ENCODE results near the gene TIMM10.

The TIMM10 gene, protein sequence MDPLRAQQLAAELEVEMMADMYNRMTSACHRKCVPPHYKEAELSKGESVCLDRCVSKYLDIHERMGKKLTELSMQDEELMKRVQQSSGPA

DNA sequence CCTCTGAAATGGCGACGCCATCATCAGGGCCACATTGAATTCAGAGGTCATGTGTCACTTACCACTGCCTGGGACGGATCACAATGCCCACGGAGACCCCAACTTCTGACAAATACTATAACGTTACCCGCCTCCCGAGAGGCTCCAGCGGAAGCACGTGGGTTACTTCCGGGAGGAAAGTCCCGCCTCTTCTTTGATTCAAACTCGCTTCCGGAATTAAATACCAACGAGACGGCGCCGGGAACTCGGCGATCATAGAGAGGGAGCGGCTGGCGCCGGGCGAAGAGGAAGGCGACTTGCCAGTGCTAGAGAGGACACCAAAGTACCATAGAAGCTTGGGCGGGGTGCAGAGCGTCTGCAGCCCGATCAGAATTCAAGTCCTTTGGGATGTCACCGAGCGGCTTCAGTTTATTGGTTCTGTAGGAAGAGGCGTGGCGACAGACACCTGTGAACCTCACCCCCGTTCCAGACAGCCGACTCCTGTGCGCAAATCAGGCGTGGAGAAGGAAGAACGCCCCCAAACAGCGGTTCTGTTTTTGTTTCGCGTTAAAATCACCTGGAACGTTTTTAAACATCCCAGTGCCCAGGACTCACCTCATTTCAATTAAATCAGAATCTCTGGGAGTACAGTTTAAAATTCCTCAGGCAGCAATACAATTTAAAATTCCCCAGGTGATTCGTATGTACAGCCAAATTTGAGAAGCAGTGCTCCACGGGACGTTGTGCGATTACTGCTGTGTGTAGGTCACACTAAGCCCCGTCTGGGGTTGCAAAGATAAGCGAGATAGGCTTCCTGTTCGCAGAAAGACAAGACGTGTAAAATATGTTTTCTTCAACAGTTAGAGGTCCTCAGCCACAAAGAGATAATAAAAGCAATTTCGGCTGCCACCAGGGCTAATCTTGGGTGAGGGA is at the start of gene TIMM10:
Gene TIMM10 (minus strand): TSS at position 159 of the 912 bp plus-strand sequence. CDS start 565 bp downstream, outside the sequence.
- DNase-seq (ENCODE audit: low spot score) = peak; percentile 90

GRCh38 chr11:57574061-57574460 is 43.5 kb upstream of the TIMM10 start:
- DNase-seq (ENCODE audit: low spot score) = no peak

GRCh38 chr11:57571606-57572005 is 41.1 kb upstream of the TIMM10 start:
- DNase-seq (ENCODE audit: low spot score) = no peak

DNA sequence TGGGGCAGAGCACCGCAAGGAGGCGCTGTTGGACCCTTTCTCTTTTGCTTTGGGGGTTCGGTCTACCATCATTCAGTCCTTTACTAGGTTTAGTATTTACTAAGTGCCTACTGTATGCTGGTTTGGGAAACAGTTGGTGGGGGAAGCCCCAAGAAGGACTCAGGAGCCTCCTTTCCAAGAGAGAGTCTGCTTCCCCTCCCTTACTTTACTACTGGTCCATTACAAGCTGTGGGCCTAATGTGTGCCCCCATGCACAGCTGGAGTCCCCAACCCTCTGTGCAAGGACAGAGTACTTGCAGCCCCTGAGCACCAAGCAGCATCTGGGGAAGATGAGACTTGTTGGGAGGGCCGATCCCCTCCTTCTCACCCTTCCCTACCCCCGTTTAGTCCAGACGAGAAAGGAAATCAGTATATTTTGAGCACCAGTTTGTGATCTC is 37.8 kb upstream of the TIMM10 start:
- no peak for DNase-seq (ENCODE audit: low spot score)

DNA sequence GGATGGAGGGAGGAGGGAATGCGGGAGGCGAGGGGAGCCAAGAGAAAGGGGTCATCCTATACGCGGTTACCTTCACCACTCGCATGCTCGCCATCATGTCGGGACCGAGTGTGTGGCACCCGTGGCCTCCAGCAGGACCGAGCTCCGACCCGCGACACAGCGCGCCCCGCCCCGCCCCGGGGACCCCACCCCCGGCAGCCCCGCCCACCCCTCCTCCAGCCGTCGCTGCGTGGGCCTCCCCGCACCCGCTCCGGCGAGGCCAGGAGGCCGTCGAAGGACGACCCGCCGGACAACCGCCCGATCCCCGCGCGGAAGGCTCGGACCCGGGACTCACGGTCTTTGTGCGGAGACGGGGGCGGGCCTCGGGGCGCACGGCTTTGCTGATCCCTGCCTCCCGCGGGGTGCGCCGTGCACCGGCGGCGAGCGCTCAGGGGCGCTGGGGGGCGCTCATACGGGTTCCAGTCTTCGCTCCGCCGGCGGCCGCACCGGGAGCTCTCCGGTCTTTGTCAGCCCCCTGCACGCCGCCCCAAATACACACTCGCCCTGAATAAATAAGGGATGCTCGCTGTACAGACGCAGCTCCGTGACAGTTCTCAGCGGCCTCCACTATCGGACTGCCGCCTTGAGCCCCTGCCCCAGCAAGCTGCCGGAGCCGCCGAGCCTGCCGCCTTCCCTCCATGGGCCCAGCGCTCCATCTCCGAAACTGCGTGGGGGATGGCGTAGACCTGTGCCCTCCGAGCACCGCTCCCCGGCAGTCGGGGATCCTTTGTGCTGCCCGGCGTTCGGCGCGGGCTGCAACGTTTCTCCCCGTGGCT is 37.2 kb upstream of the TIMM10 start, which contains the start of gene UBE2L6:
Gene UBE2L6 (minus strand): TSS at position 158 of the 815 bp plus-strand sequence. CDS start 61 bp downstream, at position 97.
- DNase-seq (ENCODE audit: low spot score) = peak; percentile 89

- DNase-seq (ENCODE audit: low spot score) = peak; percentile 49
These were observed 36.5 kb upstream of the TIMM10 start for GRCh38 chr11:57566905-57567514.

GRCh38 chr11:57566005-57566904 is 35.7 kb upstream of the TIMM10 start:
- DNase-seq (ENCODE audit: low spot score) = peak; percentile 69

GRCh38 chr11:57562596-57562995 is 32.0 kb upstream of the TIMM10 start:
- DNase-seq (ENCODE audit: low spot score) = no peak

- no peak for DNase-seq (ENCODE audit: low spot score)
These were observed 29.6 kb upstream of the TIMM10 start for GRCh38 chr11:57560146-57560545.

DNA sequence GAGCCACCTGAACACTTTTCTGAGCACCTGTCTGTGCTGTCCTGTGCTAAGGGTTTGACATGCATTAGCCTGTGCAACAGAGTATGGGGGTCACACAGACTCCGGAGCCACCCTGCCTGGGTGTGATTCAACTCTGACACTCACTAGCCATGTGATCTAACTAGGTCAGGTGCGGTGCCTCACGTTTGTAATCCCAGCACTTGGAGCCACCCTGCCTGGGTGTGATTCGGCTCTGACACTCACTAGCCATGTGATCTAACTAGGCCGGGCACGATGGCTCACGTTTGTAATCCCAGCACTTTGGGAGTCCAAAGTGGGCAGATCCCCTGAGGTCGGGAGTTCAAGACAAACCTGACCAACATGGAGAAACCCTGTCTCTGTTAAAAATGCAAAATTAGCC is 25.5 kb upstream of the TIMM10 start:
- no peak for DNase-seq (ENCODE audit: low spot score)

DNA sequence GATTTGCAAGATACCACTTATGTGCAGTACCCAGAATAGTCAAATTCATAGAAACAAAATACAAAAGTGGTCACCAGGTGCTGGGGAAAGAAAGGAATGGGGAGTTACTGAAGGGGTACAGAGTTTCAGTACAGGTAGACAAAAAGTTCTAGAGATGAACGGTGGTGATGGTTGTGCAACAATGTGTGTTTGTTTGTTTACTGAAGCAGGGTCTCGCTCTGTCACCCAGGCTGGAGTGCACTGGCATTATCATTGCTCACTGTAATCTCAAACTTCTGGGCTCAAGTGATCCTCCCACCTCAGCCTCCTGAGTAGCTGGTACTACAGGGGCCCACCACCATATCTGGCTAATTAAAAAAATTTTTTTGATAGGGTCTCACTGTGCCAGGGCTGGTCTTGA is 24.8 kb upstream of the TIMM10 start:
- DNase-seq (ENCODE audit: low spot score) = no peak

DNA sequence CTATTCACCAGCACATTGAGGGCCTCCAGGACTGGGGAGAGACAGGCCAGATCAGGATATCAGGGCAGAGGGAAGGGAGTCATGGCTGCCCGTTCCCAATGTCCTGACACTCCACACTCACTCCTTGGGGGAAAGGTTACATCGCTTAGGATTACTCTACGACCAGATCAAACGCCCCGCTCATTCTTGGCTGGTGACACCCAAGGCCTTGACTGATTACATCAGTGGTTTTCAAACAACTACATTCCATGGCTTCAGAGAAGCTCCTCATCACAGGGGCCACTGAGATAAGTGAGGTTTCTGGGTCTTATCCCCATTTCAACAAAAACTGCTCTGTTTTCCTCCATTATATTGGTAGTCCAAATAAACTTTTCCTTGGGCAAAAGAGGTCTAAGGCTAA is 21.9 kb upstream of the TIMM10 start:
- no peak for DNase-seq (ENCODE audit: low spot score)

DNA sequence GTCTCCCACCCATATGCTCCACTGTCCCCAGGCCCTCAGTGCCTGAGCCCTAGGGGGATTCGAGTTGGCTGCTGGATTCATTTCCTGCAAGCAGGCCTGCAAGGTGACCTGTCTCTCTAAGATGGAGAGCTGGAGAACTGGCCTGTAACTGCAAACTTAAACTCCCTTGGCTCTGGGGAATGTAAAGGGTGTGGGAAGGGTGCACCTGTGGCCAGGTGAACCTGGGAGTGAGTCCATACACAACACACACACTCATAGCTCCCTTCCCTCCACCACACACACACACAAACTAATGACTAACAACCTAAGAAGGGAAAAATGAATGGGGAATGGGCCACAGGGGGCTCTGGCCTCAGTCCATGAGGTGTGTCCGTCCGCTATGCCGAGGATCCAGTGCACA is 21.4 kb upstream of the TIMM10 start:
- DNase-seq (ENCODE audit: low spot score) = no peak

- DNase-seq (ENCODE audit: low spot score) = no peak
These were observed 19.4 kb upstream of the TIMM10 start for GRCh38 chr11:57549983-57550382.

DNA sequence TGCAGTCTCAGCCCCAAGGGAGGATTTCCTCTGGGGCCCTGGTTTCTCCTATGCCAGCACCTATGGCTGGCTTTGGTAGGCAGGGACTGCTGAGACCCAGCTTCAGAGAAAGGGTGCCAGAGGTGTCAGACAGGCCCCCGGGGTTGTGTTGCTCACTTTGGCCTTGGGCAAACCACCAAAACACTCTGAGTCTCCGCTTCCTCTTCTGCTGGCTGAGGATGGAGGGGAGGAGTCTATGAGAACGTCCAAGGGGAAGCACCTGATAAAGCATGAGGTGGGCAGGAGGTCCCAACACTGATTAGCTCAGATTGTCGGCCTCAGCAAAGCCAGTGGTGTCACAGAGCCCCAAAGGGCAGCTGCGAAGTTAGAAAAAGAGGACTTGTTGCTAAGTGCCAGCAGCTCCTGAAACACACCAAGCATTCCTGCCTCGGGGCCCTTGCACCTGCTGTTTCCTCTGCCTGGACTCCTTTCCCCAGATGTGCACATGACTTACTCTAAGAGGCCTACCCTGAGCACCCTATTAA is 17.4 kb upstream of the TIMM10 start:
- DNase-seq (ENCODE audit: low spot score) = no peak

- peak; percentile 76 for DNase-seq (ENCODE audit: low spot score)
These were observed 16.4 kb upstream of the TIMM10 start for GRCh38 chr11:57546869-57547475.

- no peak for DNase-seq (ENCODE audit: low spot score)
These were observed 15.9 kb upstream of the TIMM10 start for GRCh38 chr11:57546451-57546850.

DNA sequence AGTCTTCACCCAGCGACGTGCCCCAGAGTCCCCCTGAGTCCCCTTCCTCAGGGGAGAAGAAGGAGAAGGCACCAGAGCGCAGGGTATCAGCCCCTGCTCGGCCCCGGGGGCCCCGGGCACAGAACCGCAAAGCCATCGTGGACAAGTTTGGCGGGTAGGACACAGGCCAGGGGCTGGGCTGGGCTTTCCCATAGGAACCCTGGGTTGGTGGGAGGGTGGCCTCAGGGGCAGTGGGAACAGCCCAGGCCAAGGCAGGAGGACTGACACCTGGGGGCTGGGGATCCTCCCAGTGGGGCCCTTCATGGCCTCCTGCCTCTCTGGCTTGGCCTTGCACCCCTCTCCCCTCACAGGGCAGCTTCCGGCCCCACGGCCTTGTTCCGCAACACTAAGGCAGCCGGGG is 15.3 kb upstream of the TIMM10 start:
- DNase-seq (ENCODE audit: low spot score) = no peak

GRCh38 chr11:57544566-57544965 is 14.0 kb upstream of the TIMM10 start:
- DNase-seq (ENCODE audit: low spot score) = no peak

DNA sequence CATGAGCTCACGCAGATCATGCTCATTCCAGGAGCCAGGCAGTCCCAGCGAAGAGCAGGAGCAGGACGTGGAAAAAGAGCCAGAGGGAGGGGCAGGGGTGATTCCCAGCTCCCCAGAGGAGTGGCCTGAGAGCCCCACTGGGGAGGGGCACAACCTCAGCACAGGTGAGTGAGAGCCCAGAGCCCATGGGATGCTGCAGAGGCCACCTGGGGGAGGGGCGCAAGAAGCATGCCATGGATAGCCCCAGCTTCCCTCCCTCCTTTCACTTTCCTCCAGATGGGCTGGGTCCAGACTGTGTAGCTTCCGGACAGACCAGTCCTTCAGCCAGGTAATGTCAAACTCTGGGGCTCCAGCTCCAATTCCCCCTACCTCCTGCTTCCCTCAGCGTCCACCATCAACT is 13.0 kb upstream of the TIMM10 start:
- no peak for DNase-seq (ENCODE audit: low spot score)

Measured in AG08396 (cell line).